ENCODE data around the gene CHAMP1. TPM values are rescaled to one million over a fixed set of nuclear protein-coding genes. Genes with fewer than 3 reads are reported as not detected.
A peak's percentile ranks its signal among the peaks of the same experiment; 100 is the strongest.

Gene CHAMP1
- total and polyA plus RNA-seq, 2 of the 13 experiments (the other 11 are each of a cell fraction or from before 2014, with no cell fraction given), result 8.4 to 9.7 TPM

DNA sequence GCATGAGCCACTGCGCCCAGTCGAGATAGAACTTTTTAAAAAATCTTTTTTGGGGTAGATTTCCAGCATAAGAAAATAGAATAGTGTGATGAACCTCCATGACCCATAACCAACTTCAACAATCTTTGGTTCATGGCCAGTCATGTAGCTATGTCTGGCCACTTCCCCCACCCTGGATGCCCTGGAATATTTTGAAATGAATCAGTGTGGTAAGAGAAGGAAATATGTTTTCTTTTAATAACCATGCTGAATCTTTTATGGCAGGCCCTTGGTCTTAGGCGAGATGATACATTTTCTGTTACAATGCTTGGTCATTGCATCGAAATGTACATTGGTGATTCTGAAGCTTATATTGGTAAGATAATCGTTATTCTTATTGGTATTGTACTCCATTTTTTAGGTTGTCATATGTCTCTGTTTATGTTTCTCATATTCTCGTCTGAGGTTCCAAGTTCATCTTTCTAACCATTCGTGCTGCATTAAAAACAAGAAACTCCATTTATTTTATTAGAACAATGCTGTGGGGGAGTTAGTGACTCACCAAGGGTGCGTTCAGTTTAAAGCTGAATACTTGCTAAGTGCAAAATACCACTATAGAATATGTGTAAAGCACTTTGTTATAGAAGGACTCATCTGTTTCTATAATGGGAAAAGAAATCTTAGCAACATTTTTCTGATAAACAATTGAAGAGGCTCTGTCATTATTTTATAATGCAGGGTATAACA is 49.3 kb upstream of the CHAMP1 start (continued):
- TF ChIP-seq ZNF547 (CRISPR knock-in tag; IDR thresholded peaks at IDR 0.05), result no peak
- TF ChIP-seq FOXA3 (CRISPR knock-in tag; IDR thresholded peaks at IDR 0.05), result no peak

DNA sequence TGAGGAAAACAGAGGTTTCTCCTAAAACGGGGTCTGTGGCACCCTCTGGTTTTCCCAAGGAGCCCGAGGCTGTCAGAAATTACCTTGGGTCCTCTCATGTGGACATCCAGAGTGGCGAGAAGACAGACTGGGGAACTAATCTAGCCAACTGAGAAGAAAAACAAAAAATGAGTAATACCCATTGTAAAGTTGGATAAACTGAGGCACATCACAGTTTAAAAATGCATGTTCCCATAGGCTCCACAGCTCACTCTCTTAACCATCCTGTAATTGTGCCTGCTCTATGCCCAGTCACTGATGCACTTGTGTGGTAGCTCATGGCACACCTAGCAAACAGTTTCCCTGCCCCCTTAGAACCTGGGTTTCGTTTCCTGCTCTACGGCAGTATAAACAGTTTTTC is 48.1 kb upstream of the CHAMP1 start:
- no peak overlapping the region for H3K4me3 ChIP-seq (replicated peaks in 1 of 3; ENCODE audit: insufficient read depth in 1 of 3, low read depth in 2 of 3, low read length in 3 of 3)
- H3K9me3 ChIP-seq (ENCODE audit: low read length), result no peaks in the 10 kb centered on the region
- ChIA-PET POLR2A (interaction anchor here (1.4 kb wide), 1 partner anchor 15 kb away, joined by 3 read pairs; the partner anchor contains the start of gene UPF3A), CTCF (ENCODE audit: low intra/inter-chr PET ratio, low total read pairs) (no interaction called here)
- TF ChIP-seq ZNF629 (CRISPR knock-in tag; conservative IDR thresholded peaks at IDR 0.05) (peak; percentile 68), PHF21A (CRISPR knock-in tag; IDR thresholded peaks at IDR 0.05) (no peak), ZNF232 (CRISPR knock-in tag; IDR thresholded peaks at IDR 0.05; ENCODE audit: borderline replicate concordance) (no peak), ZNF44 (CRISPR knock-in tag; IDR thresholded peaks at IDR 0.05) (no peak)
- TF ChIP-seq, protein P1, sequence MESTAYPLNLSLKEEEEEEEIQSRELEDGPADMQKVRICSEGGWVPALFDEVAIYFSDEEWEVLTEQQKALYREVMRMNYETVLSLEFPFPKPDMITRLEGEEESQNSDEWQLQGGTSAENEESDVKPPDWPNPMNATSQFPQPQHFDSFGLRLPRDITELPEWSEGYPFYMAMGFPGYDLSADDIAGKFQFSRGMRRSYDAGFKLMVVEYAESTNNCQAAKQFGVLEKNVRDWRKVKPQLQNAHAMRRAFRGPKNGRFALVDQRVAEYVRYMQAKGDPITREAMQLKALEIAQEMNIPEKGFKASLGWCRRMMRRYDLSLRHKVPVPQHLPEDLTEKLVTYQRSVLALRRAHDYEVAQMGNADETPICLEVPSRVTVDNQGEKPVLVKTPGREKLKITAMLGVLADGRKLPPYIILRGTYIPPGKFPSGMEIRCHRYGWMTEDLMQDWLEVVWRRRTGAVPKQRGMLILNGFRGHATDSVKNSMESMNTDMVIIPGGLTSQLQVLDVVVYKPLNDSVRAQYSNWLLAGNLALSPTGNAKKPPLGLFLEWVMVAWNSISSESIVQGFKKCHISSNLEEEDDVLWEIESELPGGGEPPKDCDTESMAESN (CRISPR knock-in tag; conservative IDR thresholded peaks at IDR 0.05), result no peak
- TF ChIP-seq, protein P2, sequence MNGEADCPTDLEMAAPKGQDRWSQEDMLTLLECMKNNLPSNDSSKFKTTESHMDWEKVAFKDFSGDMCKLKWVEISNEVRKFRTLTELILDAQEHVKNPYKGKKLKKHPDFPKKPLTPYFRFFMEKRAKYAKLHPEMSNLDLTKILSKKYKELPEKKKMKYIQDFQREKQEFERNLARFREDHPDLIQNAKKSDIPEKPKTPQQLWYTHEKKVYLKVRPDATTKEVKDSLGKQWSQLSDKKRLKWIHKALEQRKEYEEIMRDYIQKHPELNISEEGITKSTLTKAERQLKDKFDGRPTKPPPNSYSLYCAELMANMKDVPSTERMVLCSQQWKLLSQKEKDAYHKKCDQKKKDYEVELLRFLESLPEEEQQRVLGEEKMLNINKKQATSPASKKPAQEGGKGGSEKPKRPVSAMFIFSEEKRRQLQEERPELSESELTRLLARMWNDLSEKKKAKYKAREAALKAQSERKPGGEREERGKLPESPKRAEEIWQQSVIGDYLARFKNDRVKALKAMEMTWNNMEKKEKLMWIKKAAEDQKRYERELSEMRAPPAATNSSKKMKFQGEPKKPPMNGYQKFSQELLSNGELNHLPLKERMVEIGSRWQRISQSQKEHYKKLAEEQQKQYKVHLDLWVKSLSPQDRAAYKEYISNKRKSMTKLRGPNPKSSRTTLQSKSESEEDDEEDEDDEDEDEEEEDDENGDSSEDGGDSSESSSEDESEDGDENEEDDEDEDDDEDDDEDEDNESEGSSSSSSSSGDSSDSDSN (CRISPR knock-in tag; IDR thresholded peaks at IDR 0.05), result no peak
- H3K79me2 ChIP-seq (ENCODE audit: insufficient read depth, low read length), result no peaks in the 10 kb centered on the region
- no TSS peak for BruUV-seq (replicated peaks)
- no peak for FAIRE-seq
- no peaks in the 10 kb centered on the region for H4K20me1 ChIP-seq (ENCODE audit: insufficient read depth, low read length)
- no peak overlapping the region for H3K9ac ChIP-seq (ENCODE audit: insufficient read depth, low read depth, low read length)
- no peak for ATAC-seq
- H3K4me2 ChIP-seq (ENCODE audit: low read depth, low read length), result no peak overlapping the region
- H3K27me3 ChIP-seq (ENCODE audit: control insufficient read depth in 1 of 2, insufficient read depth in 2 of 2, low read length in 2 of 2), result no peaks in the 10 kb centered on the region; a peak in 1 of 5 replicates
- in situ Hi-C loops (cut with HindIII; ENCODE audit: extremely low pct_ligation_motif_present, low pct_unique_long_range_greater_than_20kb) (no loop called here), intact Hi-C loops (cut with micrococcal nuclease; ENCODE audit: unreplicated experiment) (no loop called here)
- H3K36me3 ChIP-seq (replicated peaks in 1 of 2; ENCODE audit: control insufficient read depth in 1 of 2, insufficient read depth in 2 of 2, low read length in 2 of 2), result peaks cover 35 to 71% of the 10 kb centered on the region in 2 experiments
- no peak overlapping the region for H2AFZ ChIP-seq (ENCODE audit: low read length)
- no peaks in the 10 kb centered on the region for H3K4me1 ChIP-seq (ENCODE audit: insufficient read depth, low read length)
- no peak for DNase-seq (ENCODE audit: low spot score)
- WGBS (ENCODE audit: low lambda C conversion rate), result 99% methylated on average over 5 of the region's 5 CpGs
- no peak overlapping the region for H3K27ac ChIP-seq (ENCODE audit: extremely low read length, insufficient read depth, low read length)
